Femur (tissue), 1 donor: ENCODE results near the gene CFAP45.

Experiments used
- DNase-seq: peaks from one replicate; pipeline ENCODE4 v3.0.0-alpha.2; 2017

The CFAP45 gene

DNA sequence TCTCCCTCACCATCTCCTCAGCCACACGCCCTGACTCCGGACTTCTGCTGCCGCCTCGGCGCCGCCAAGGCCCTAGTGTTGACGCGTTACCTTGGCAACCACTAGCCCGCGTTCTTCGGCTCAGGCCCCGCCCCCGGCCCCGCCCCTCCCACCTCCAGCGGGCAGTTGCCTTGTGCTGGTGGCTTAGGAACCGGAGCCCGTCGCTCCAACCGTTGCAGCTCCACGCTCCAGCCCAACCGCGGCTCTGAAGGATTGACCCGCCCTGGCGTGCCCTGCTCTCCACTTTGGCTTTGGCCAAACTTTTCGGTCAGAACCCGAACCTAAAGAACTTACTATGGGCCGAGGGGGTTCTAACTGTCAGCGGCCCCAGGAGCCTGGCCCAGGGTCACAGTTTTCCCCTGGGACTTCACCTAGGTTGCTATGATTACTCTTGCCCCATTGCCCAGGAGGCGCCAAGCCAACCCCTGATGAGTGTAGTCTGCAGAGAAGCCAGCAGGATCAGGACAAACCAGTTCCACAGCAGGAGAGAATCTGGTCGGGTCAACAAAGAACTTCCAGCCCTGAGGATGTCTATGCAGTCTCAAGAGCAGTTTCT, at the start of gene CFAP45:
Gene CFAP45 (minus strand): TSS at position 80 of the 595 bp plus-strand sequence. CDS start 67 bp downstream, at position 13.
- peak; percentile 90 for DNase-seq

DNA sequence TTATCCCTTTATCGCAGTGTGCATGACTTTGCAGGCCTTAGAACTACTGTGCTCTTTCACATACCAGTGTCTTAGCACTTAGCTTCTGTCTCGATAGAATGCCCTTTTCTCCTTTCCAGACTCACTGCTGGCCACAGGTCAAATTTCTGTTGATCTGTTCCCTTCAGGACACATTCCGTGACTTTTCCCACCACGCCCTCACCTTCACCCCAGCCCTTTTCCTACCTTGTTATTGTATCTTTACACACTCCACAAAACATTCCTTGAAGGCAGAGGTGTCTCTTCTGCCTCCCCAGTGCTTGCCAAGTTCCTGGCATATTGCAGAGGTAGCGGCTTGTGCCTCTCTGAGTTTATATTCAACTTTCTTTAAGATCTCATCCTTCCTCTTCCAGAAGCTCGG, 49.2 kb upstream of the CFAP45 start:
- DNase-seq = peak; percentile 3

DNA sequence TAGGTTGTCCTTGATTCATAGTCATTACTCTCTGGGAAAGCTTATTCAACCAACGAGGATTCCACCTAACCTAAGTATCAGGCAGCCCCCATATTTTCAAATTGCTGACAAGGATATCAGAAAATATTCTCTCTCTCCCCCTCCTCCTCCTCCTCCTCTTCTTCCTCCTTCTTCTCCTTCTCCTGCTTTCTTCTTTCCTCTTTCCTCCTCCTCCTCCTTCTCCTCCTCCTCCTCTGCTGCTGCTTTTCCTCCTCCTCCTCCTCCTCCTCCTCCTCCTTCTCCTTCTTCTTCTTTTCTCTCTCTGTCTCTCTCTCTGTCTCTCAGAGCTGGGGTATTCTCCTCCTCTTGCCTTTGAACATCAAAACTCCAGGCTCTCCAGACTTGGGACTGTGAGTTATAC, 48.0 kb upstream of the CFAP45 start:
- no peak for DNase-seq

- no peak for DNase-seq
Observed at GRCh38 chr1:159946242-159947187, 46.5 kb upstream of the CFAP45 start.

DNA sequence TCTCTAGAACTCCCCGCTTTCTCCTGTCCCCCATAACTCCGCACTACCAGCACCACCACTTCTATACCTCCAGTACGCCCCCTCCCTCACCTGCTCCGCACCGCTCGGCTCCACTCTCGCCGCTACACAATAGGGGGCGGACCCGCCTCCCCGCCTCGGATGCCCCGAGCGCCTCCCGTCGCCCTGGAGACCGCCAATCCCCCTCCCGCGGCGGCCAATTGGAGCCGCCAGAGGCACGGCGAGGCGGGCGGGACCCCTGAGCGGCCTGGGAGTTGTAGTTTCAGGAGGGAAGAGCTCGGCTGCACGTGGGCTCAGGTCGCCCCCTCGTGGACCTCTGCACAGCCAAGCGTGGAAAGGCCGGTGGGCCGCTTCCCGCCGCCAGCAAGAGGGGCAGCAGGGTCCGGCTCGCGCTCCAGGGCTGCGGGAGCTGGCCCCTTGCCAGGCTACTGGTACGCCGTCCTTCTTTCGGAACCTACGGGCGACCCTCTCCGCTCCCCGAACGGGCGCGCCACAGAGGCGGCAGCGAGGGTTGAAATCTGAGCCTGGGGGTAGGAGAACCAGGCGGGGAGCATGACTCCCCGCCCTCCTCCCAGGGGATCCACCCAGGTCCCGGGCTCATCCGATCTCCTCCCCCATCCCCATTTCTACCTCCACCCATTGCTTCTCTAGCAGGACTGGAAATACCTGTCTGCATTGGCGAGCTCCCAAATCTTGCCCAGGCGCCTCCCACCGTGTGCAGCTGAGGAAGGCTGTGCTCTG, 45.7 kb upstream of the CFAP45 start, which contains the start of gene IGSF9:
Gene IGSF9 (minus strand): TSS at position 131 of the 759 bp plus-strand sequence. CDS start 2,159 bp downstream, outside the sequence.
- DNase-seq = peak; percentile 91

GRCh38 chr1:159944623-159945455, 44.9 kb upstream of the CFAP45 start:
- DNase-seq = peak; percentile 11

- DNase-seq = peak; percentile 9
Observed at GRCh38 chr1:159943908-159944622, 44.1 kb upstream of the CFAP45 start.

GRCh38 chr1:159943278-159943640, 43.3 kb upstream of the CFAP45 start:
- DNase-seq = no peak

- peak; percentile 7 for DNase-seq
Observed at GRCh38 chr1:159942632-159943277, 42.8 kb upstream of the CFAP45 start.

DNA sequence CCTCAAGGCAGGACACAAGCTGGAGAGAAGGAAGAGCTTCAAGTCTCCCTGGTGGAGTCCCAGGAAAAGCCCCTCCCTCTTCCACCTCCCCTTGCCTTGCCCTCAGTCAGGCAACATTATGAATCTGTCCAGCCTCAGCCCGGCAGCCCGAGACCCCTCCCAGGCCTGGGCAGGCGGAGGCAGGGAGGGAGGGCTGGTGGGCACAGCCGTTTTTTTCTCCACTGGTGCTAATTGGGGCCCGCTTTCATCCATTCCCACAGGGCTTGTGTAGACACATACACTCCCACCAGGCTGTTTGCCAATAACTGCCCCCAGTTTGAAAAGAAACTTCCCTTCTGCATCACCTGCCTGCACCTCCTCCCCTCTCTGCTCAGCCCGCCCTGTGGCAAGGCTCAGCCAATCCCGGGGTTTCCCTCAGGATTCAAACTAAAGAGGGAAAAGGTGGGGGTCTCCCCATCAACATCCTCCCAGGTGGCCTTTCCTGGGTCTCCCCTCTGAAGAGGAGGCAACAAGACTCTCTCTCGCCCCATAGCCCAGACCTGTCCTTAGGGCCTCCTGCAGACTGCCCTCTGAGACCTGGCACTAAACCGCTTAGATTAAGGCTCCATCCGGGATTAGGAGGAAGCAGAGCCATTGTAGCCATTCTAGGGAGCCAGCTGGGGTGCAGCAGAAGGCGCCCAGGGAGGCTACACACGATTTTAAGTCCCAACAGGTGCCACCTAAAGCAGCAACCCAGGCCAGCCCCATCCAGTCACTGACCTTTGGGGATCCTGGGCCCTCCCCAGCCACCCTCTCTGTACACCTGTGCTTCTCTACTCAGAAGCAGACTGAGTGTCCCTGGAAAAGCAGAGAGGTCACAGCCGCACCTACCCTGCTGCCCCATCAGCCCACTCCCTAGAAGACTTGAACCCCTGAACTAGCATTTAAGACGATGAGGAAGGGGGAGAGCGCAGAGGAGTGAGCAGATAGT, 41.9 kb upstream of the CFAP45 start:
- DNase-seq = peak; percentile 4

DNA sequence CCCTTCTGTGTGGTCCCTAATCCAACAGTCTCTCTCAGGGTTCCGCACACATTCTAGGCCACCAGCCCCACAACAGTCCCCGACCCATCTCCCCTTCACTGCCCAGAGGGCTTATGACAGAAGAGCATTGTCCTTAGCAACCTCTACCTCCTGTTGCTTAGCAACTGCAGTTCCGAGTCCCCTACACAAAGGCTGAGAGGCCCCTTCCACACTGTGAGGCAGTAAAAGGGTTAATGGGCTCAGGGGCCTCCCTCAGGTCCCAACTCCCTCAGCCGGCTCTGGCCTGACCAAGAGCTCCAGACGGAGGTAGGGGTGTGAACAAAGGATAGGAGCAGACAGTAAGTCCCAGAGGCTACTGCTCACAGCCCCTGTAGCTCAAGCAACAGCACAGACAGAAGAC, 41.2 kb upstream of the CFAP45 start:
- no peak for DNase-seq

DNA sequence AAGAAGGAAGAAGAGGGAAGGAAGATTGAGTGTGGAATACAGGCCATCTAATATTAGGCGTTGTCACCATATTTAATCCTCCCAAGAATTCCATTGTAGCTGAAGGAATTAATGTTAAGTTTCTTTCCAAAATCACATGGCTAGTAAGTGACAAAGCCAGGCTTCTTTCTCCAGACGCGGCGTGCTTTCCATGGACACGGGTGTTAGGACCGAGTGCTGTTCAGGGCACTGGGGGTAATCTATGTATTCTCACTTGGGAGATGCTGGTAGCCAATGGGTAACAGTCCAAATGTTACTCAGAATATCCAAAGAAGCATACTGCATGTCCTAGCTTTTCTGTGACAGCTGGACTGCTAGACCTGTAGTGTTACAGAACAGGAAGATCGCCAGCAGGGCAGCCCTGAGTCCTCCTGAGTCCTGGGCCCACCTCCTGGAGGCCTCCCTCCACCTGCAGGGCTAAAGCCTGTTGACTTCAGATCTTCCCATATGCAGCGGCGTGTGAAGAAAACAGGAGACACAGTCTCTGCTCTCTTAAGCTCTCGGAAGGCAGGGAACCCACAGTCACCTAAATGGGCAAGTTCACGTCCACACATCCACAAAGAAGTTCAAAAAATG, 40.1 kb upstream of the CFAP45 start:
- no peak for DNase-seq

DNA sequence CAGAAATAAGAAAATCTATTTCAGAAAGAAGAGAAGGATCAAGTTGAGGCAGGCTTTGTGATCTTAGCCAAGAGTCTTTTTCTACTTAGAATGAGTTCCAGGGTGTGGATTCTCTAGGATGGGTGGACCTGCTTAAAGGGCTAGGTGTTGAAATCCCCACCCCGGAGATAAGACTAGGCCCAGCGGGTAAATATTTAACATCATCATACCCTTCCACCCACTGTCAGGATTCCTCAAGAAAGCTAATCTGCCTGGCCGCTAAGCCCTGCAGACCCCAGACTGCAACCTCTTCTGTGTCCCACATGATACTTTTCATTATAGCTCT, 39.7 kb upstream of the CFAP45 start:
- DNase-seq = no peak

- DNase-seq = no peak
Observed at GRCh38 chr1:159938905-159939677, 39.1 kb upstream of the CFAP45 start.

DNA sequence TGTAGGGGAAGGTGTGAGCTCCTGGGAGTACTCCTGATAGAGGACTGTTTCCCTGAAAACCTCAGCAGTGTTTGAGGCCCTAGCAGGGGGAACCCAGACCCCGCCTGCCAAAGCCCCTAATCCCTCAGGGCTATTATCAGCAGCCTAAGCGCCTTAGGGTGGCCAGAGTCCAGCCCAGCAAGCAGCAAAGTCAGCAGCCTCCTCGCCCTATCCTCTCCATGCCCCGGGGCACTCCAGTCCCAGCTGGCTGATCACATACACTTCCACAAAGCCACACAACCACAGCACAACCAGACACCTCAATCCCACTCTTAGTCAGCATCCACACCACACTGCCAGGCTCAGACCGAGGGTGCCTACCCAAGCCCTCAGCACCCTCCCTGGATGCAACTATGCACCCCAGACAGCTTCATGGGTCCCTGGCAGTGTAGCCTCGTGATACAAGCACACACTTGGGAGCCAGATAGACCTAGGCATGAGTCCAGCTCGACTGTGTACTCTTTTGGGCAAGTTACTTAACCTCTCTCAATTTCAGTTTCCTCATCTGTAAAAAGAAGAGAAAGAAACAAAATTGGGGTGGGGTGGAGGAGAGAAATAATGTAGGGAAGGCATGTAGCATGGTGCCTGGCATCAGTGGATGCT, 38.4 kb upstream of the CFAP45 start:
- DNase-seq = no peak

- no peak for DNase-seq
Observed at GRCh38 chr1:159937054-159937750, 37.2 kb upstream of the CFAP45 start.

GRCh38 chr1:159936273-159936904, 36.4 kb upstream of the CFAP45 start:
- peak; percentile 81 for DNase-seq
